GM19023 (cell line): Measurements from ENCODE around the gene SMIM38.

ENCODE experiments used
- ATAC-seq: cut with Tn5 transposase; IDR thresholded peaks from one replicate; pipeline ENCODE4 v1.9.1; 2021; ENCODE audit warnings: mild to moderate bottlenecking, moderate library complexity; ENCODE audit not compliant: unreplicated experiment

SMIM38 gene

GRCh38 chr11:69155302-69156234 lies at the start of gene SMIM38:
TSS of gene SMIM38 (plus strand) at chr11:69155935. CDS start at chr11:69157847, 1,912 bp downstream.
- ATAC-seq, result no peak

GRCh38 chr11:69106031-69106811 lies 49.5 kb upstream of the SMIM38 start:
- no peak for ATAC-seq

GRCh38 chr11:69107413-69107812 lies 48.3 kb upstream of the SMIM38 start:
- no peak for ATAC-seq

- ATAC-seq, result no peak
These were observed 47.7 kb upstream of the SMIM38 start for GRCh38 chr11:69108030-69108429.

- ATAC-seq, result no peak
These were observed 47.2 kb upstream of the SMIM38 start for GRCh38 chr11:69108559-69108958.

- no peak for ATAC-seq
These were observed 46.6 kb upstream of the SMIM38 start for GRCh38 chr11:69109101-69109500.

GRCh38 chr11:69110451-69110850 lies 45.3 kb upstream of the SMIM38 start:
- no peak for ATAC-seq

GRCh38 chr11:69111624-69112542 lies 43.9 kb upstream of the SMIM38 start:
- ATAC-seq, result no peak

- ATAC-seq, result no peak
These were observed 42.5 kb upstream of the SMIM38 start for GRCh38 chr11:69113226-69113625.

GRCh38 chr11:69113646-69114340 lies 41.9 kb upstream of the SMIM38 start:
- ATAC-seq, result no peak

GRCh38 chr11:69114362-69114761 lies 41.4 kb upstream of the SMIM38 start:
- ATAC-seq, result no peak

- no peak for ATAC-seq
These were observed 40.8 kb upstream of the SMIM38 start for GRCh38 chr11:69114811-69115523.

GRCh38 chr11:69115586-69116560 lies 39.9 kb upstream of the SMIM38 start:
- no peak for ATAC-seq

GRCh38 chr11:69116671-69117070 lies 39.1 kb upstream of the SMIM38 start:
- ATAC-seq, result no peak

- no peak for ATAC-seq
These were observed 36.5 kb upstream of the SMIM38 start for GRCh38 chr11:69119190-69119589.

- no peak for ATAC-seq
These were observed 35.4 kb upstream of the SMIM38 start for GRCh38 chr11:69120096-69120875.

- no peak for ATAC-seq
These were observed 34.7 kb upstream of the SMIM38 start for GRCh38 chr11:69121021-69121420.
